HUDEP-2 (cell line): ENCODE results near the gene ALKBH1.
A peak's percentile ranks its signal among the peaks of the same experiment; 100 is the strongest.
"Not testable (repeated sequence)": the region's sequence is repeated elsewhere in the genome, so short reads cannot be mapped to it uniquely, and the experiment has no call there.

ENCODE experiments used
- DNase-seq, 76 experiments: peaks; one replicate each; lab custom pipeline; 2025; ENCODE audit not compliant: unreplicated experiment in 76 of 76; lab: John Stamatoyannopoulos, UW

Gene ALKBH1, protein sequence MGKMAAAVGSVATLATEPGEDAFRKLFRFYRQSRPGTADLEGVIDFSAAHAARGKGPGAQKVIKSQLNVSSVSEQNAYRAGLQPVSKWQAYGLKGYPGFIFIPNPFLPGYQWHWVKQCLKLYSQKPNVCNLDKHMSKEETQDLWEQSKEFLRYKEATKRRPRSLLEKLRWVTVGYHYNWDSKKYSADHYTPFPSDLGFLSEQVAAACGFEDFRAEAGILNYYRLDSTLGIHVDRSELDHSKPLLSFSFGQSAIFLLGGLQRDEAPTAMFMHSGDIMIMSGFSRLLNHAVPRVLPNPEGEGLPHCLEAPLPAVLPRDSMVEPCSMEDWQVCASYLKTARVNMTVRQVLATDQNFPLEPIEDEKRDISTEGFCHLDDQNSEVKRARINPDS

GRCh38 chr14:77707724-77708408 lies at the start of gene ALKBH1, which contains the start of gene SLIRP:
Gene ALKBH1 (minus strand): TSS chr14:77708023. CDS start chr14:77708004, 19 bp downstream.
Gene SLIRP (plus strand): TSS chr14:77708103. CDS start chr14:77708112, 9 bp downstream.
- DNase-seq = peak in 75 of 76 experiments; percentile 13 to 85 (median 69)

GRCh38 chr14:77752799-77753516 lies 45.1 kb upstream of the ALKBH1 start:
- DNase-seq = no peak

- no peak for DNase-seq
Measured at GRCh38 chr14:77752266-77752665, 44.4 kb upstream of the ALKBH1 start.

DNA sequence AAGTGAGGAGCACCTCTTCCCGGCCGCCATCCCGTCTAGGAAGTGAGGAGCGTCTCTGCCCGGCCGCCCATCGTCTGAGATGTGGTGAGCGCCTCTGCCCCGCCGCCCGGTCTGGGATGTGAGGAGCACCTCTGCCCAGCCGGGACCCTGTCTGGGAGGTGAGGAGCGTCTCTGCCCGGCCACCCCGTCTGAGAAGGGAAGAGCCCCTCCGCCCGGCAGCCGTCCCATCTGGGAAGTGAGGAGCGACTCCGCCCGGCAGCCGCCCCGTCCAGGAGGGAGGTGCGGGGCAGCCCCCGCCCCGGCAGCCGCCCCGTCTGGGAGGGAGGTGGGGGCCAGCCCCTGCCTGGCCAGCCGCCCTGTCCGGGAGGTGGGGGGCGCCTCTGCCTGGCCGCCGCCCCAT lies 39.6 kb upstream of the ALKBH1 start:
- not testable (repeated sequence) for DNase-seq

GRCh38 chr14:77746064-77746702 lies 38.4 kb upstream of the ALKBH1 start:
- no peak for DNase-seq

- no peak for DNase-seq
Measured at GRCh38 chr14:77741438-77741837, 33.6 kb upstream of the ALKBH1 start.

DNA sequence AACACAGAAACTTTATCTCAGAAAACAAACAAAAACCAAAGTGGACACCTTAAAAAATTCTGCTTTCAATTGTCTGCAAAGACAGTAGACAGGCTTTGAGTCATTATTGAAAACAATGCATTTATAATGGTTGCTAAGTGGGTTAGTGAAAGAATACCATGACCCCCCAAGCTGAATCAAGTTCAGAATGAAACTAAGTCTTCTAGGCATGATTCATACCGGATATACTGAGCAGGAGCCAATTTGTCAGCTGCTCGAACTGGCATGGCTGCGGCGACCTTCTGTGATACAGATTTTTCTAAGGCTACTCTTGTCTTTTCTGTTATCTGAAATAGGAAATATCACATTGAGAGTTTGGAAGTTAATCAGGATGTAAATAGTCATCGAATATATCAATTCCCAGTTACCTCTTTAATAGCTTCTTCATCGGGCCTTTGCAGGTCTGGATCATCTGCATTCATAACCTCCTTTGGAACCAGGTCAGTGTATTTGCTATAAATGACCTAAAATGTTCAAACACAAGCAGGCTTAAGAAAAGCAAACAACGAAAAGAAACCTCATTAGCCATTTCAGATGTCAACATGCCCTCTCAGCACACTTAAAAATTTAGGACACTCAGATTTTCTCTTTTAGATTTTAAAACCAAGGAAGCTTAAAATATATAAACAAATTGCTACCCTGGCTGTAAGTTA lies 30.9 kb upstream of the ALKBH1 start:
- DNase-seq = no peak

DNA sequence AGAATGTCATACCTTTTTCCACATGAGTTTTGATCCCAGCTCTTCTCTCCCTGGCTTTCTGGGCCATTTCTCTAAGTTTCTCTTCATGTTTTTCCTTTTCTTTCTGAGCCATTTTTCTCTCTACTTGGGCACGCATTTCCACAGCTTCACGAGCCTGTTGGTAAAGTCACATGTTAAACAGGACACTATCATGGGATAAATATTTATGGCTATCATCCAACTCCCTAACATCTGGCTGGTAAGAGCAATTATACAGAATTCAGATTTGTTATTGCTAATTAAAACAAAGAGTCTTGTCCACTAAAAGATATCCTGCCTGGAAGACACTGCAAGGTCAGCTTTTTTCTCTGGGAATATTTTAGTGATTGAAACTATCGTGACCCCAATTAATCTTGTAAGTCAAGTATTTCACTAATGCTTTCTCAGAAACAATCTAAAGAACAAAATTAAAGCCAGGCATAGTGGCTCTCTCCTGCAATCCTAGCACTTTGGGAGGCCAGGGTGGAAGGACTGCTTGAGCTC lies 23.2 kb upstream of the ALKBH1 start:
- DNase-seq = no peak

GRCh38 chr14:77722301-77722700 lies 14.5 kb upstream of the ALKBH1 start:
- no peak for DNase-seq

DNA sequence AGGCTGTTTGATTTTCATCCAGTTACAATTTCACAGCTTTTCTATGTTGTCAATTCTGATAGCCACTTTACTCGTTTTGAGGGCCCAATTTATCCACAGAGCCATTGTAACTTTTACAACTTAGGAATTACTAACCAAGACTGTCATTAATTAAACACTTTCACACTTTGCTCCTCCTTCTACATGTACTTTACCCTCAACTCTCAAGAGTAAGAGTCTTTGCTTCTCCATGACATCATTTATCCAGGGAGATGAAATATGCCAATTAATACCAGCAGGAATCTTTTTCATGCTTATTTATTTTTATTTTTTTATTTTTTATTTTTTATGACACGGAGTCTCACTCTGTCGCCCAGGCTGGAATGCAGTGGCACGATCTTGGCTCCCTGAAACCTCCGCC lies 13.6 kb upstream of the ALKBH1 start:
- DNase-seq = no peak

- DNase-seq = no peak
Measured at GRCh38 chr14:77717608-77718305, 9.9 kb upstream of the ALKBH1 start.

DNA sequence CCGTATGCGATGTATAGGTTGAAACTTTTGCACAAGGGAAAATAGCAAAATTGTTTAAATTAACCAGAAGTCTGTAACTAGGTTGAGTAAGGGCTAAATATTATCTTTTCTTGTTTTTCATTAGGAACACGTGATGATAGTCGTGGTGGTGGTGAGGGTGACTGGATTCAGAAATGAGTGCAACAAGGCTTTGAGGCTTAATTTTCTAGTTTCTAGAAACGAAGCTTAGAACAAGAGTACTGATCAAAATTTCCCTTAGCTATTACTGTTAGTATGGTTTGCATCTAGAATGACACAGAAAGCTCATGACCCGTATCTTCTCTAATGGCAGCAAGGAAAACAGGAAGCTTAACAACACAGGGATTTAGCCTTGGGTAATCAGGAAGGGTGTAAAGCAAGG lies 7.1 kb upstream of the ALKBH1 start:
- DNase-seq = no peak

DNA sequence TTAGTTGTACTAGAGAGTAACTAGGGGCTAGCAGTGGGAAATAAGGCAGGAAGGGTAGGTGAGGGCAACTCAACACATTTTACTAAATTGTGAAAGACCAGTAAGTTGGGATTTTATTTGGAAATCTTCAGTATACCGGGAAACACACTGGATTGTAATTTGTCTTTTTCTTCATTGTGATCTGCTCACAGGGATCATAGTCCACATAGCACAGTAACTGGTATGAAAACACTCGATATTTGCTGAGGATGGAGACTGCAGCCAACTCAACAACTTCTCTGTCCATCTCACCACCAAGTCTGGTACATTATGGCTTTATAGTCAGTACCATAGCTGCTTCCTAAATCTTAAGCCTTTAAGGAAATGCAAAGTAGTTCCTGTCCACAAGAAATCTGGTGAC lies 2.5 kb upstream of the ALKBH1 start:
- DNase-seq = no peak

GRCh38 chr14:77709412-77709811 lies 1.6 kb upstream of the ALKBH1 start:
- DNase-seq = no peak

DNA sequence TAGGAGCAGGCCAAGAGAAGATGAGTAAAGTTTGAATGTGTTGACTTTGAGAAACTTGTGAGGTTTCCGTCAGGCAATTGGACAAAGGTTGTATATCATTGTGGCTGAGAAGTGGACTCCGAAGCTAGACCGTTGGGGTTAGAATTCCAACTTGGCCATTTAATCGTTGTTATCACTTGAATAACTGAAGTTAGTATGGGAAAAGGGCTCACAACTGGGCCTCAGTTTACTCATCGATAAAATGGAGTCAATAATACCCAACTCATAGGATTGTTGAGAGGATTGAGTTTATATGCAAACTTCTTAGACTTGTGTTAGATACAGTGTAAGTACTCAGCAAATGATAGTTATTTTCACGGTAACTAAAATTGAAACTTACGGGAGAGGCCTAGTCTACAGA lies 926 bp upstream of the ALKBH1 start:
- no peak for DNase-seq

DNA sequence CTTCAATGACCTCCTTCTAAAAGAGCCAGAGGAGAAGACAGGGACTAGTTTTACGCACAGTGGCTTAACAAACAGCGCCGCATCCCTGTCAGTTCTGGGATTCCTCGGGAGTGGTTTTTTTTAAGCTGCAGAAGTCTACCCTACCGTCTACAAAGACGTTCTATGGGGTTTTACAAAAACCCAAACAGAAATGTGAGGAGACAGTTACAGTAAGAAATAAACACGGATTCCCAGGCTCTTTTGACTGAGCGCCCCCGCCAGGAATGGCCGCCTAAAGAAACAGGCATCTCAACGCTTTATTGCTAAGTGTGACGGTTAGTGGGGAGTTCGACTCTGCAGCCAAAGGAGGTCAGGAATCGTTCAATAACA lies 484 bp downstream of the ALKBH1 start:
- peak in 14 of 76 experiments; percentile 4 to 42 (median 13) for DNase-seq

DNA sequence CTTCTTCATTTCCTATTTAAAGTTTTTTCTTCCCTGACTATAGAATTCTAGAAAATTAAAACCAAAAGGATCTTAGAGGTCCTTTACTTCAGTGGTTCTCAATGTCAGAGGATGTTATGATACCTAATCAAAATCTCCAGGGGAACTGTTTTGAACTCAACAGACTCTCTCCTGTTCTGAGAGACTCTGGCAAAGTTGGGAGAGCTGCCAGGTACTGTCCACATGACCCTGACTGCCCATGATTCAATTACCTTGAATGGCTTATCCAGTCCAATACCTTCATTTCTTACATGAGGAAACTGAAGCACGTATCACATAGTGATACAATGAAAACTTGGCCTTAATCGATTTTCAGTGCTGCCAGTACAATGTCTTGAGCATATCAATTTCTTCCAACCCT lies 16.6 kb downstream of the ALKBH1 start:
- peak in 4 of 76 experiments; percentile 3 to 28 (median 12) for DNase-seq

GRCh38 chr14:77682158-77682553 lies 25.7 kb downstream of the ALKBH1 start:
- DNase-seq = no peak
